HEK293T (cell line): ENCODE results near the gene KAT2A.

Experiments used
- CTCF ChIA-PET: fragments of 350-600 bp; formaldehyde crosslinking; extraction: SDS; loops from one replicate; lab custom pipeline; 2021; ENCODE audit warnings: antibody characterized with exemption, inconsistent platforms; lab: Yijun Ruan, JAX
- POLR2A ChIA-PET: fragments of 350-600 bp; formaldehyde crosslinking; extraction: SDS; loops from one replicate; lab custom pipeline; 2020; ENCODE audit warnings: antibody characterized with exemption, inconsistent platforms; lab: Yijun Ruan, JAX
- DNase-seq: peaks from one replicate; pipeline ENCODE4 v3.0.0; 2012; ENCODE audit warnings: mixed read lengths; ENCODE audit errors: extremely low spot score
- ARNT ChIP-seq: fragments of 450-650 bp; IDR thresholded peaks from 2 replicates; pipeline ENCODE4 v1.6.1; 2017; ENCODE audit warnings: mild to moderate bottlenecking
- BHLHE40 ChIP-seq: fragments of 450-650 bp; IDR thresholded peaks from 2 replicates; pipeline ENCODE4 v1.6.1; 2016; ENCODE audit warnings: mild to moderate bottlenecking, moderate library complexity, borderline replicate concordance
- CTBP1 ChIP-seq: fragments of 450-650 bp; IDR thresholded peaks from 2 replicates; pipeline ENCODE4 v1.6.1; 2016; ENCODE audit warnings: borderline replicate concordance
- ELF4 ChIP-seq: fragments of 450-650 bp; IDR thresholded peaks from 2 replicates; pipeline ENCODE4 v1.6.1; 2017; ENCODE audit warnings: antibody characterized with exemption
- FOXA1 ChIP-seq: fragments of 450-650 bp; IDR thresholded peaks from 2 replicates; pipeline ENCODE4 v1.6.1; 2016; ENCODE audit warnings: mild to moderate bottlenecking
- FOXK2 ChIP-seq: fragments of 450-650 bp; IDR thresholded peaks from 2 replicates; pipeline ENCODE4 v1.6.1; 2016; ENCODE audit warnings: mild to moderate bottlenecking
- FOXM1 ChIP-seq: fragments of 450-650 bp; IDR thresholded peaks from 2 replicates; pipeline ENCODE4 v1.6.1; 2017; ENCODE audit warnings: mild to moderate bottlenecking, borderline replicate concordance
- HDGF ChIP-seq: fragments of 450-650 bp; IDR thresholded peaks from 2 replicates; pipeline ENCODE4 v1.6.1; 2017; ENCODE audit warnings: antibody characterized with exemption, borderline replicate concordance
- L3MBTL2 ChIP-seq: fragments of 450-650 bp; conservative IDR thresholded peaks from 2 replicates; pipeline ENCODE4 v1.6.1; 2016; ENCODE audit warnings: mild to moderate bottlenecking
- LEF1 ChIP-seq: fragments of 450-650 bp; IDR thresholded peaks from 2 replicates; pipeline ENCODE4 v1.6.1; 2017; ENCODE audit warnings: mild to moderate bottlenecking, borderline replicate concordance
- NFRKB ChIP-seq: fragments of 450-650 bp; IDR thresholded peaks from 2 replicates; pipeline ENCODE4 v1.6.1; 2016; ENCODE audit warnings: mild to moderate bottlenecking, moderate library complexity
- PKNOX1 ChIP-seq: fragments of 450-650 bp; IDR thresholded peaks from 2 replicates; pipeline ENCODE4 v1.6.1; 2016
- SP1 ChIP-seq: fragments of 450-650 bp; IDR thresholded peaks from 2 replicates; pipeline ENCODE4 v1.6.1; 2017
- SUZ12 ChIP-seq: fragments of 450-650 bp; IDR thresholded peaks from 2 replicates; pipeline ENCODE4 v1.6.1; 2016; ENCODE audit warnings: mild to moderate bottlenecking
- TARDBP ChIP-seq: fragments of 450-650 bp; IDR thresholded peaks from 2 replicates; pipeline ENCODE4 v1.6.1; 2016
- ZNF384 ChIP-seq: fragments of 450-650 bp; IDR thresholded peaks from 2 replicates; pipeline ENCODE4 v1.6.1; 2016

Gene KAT2A

GRCh38 chr17:42081516-42082129, 39.5 kb downstream of the KAT2A start:
- TF ChIP-seq PKNOX1 (peak; percentile 34; the same call in 1 of the 2 replicates), ZNF384 (no peak)
- POLR2A ChIA-PET = no interaction called here
- DNase-seq = no peak
- CTCF ChIA-PET = no interaction called here

- ChIA-PET POLR2A (interaction anchor here (0.7 to 1.0 kb wide), 3 partner anchors 22 to 140 kb away, joined by 3 read pairs; partner anchors contain the start of gene NKIRAS2), CTCF (interaction anchor here (0.9 to 1.4 kb wide), 2 partner anchors 8 to 54 kb away, joined by 4 read pairs; no protein-coding TSS in a partner anchor)
- TF ChIP-seq NFRKB (no peak), SUZ12 (no peak), ELF4 (no peak), TARDBP (no peak), FOXK2 (no peak)
- DNase-seq = no peak
Observed at GRCh38 chr17:42079541-42079940, 41.6 kb downstream of the KAT2A start.

- no peak for DNase-seq
- CTCF ChIA-PET = no interaction called here
- no peak for TF ChIP-seq L3MBTL2
- POLR2A ChIA-PET = no interaction called here
Observed at GRCh38 chr17:42078396-42079043, 42.6 kb downstream of the KAT2A start.

GRCh38 chr17:42077755-42078154, 43.4 kb downstream of the KAT2A start:
- POLR2A ChIA-PET = interaction anchor here (0.8 kb wide), 1 partner anchor 12 kb away, joined by 3 read pairs; no protein-coding TSS in a partner anchor
- TF ChIP-seq TARDBP = no peak
- CTCF ChIA-PET = no interaction called here
- no peak for DNase-seq

GRCh38 chr17:42076797-42077559, 44.2 kb downstream of the KAT2A start:
- ChIA-PET CTCF (interaction anchor here (0.6 to 1.2 kb wide), 3 partner anchors 9 to 26 kb away, joined by 3 to 5 read pairs (median 4); no protein-coding TSS in a partner anchor), POLR2A (interaction anchor here (0.8 kb wide), 1 partner anchor 11 kb away, joined by 3 read pairs; no protein-coding TSS in a partner anchor)
- TF ChIP-seq TARDBP = no peak
- no peak for TF ChIP-seq FOXM1
- TF ChIP-seq CTBP1 = no peak
- no peak for TF ChIP-seq HDGF
- no peak for TF ChIP-seq SUZ12
- no peak for TF ChIP-seq FOXA1
- no peak for TF ChIP-seq FOXK2
- no peak for TF ChIP-seq BHLHE40
- TF ChIP-seq L3MBTL2 = no peak
- no peak for TF ChIP-seq ZNF384
- no peak for DNase-seq

GRCh38 chr17:42075789-42076188, 45.4 kb downstream of the KAT2A start:
- ChIA-PET CTCF (no interaction called here), POLR2A (no interaction called here)
- TF ChIP-seq NFRKB = no peak
- no peak for TF ChIP-seq FOXK2
- no peak for TF ChIP-seq ZNF384
- no peak for TF ChIP-seq PKNOX1
- TF ChIP-seq TARDBP = no peak
- no peak for TF ChIP-seq CTBP1
- TF ChIP-seq SUZ12 = no peak
- no peak for TF ChIP-seq L3MBTL2
- TF ChIP-seq FOXA1 = no peak
- no peak for TF ChIP-seq ARNT
- no peak for DNase-seq

GRCh38 chr17:42072323-42073187, 48.6 kb downstream of the KAT2A start:
- no peak for TF ChIP-seq FOXK2
- TF ChIP-seq ZNF384 = no peak
- no peak for TF ChIP-seq ARNT
- no peak for TF ChIP-seq ELF4
- TF ChIP-seq LEF1 = no peak
- TF ChIP-seq PKNOX1 = no peak
- TF ChIP-seq FOXA1 = no peak
- no peak for TF ChIP-seq FOXM1
- no peak for TF ChIP-seq TARDBP
- no peak for TF ChIP-seq NFRKB
- TF ChIP-seq SUZ12 = no peak
- TF ChIP-seq SP1 = no peak
- ChIA-PET POLR2A (interaction anchor here (1.0 to 1.6 kb wide), 2 partner anchors 35 to 48 kb away, joined by 4 to 5 read pairs; partner anchors contain the start of gene KAT2A), CTCF (interaction anchor here (0.8 to 1.1 kb wide), 2 partner anchors 8 to 21 kb away, joined by 4 read pairs; no protein-coding TSS in a partner anchor)
- no peak for DNase-seq
